ENCODE measurements around the gene ZNHIT1.

ZNHIT1 gene

GRCh38 chr7:101222275-101222830 is 4.4 kb downstream of the ZNHIT1 start:
- no peak overlapping the region for H3K27ac Mint-ChIP-seq
- peaks cover 2% of the 10 kb centered on the region for H3K36me3 Mint-ChIP-seq (ENCODE audit: low read depth)
- H3K27me3 Mint-ChIP-seq, result no peaks in the 10 kb centered on the region
- no peaks in the 10 kb centered on the region for H3K9me3 Mint-ChIP-seq
- DNase-seq (no peak), ATAC-seq (no peak)
- H3K4me1 Mint-ChIP-seq, result peaks cover 27% of the 10 kb centered on the region
- no peak overlapping the region for H3K4me3 Mint-ChIP-seq

DNA sequence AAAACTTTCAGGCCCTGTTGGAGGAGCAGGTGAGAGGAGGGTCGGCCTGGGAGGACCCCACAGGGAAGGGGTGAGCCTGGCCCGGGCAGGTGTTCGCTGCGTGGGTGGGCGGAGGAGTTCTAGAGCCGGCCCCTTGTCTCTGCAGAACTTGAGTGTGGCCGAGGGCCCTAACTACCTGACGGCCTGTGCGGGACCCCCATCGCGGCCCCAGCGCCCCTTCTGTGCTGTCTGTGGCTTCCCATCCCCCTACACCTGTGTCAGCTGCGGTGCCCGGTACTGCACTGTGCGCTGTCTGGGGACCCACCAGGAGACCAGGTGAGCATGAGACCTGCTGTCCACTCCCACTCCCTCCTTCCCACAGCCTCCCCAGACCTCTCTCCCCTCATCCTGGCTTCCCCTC is 5.6 kb downstream of the ZNHIT1 start:
- Mint-ChIP-seq H3K36me3 (ENCODE audit: low read depth) (peaks cover 2% of the 10 kb centered on the region), H3K9me3 (no peaks in the 10 kb centered on the region), H3K4me3 (no peak overlapping the region), H3K27ac (no peak overlapping the region), H3K27me3 (no peaks in the 10 kb centered on the region), H3K4me1 (peaks cover 17% of the 10 kb centered on the region)
- no peak for DNase-seq
- no peak for ATAC-seq

DNA sequence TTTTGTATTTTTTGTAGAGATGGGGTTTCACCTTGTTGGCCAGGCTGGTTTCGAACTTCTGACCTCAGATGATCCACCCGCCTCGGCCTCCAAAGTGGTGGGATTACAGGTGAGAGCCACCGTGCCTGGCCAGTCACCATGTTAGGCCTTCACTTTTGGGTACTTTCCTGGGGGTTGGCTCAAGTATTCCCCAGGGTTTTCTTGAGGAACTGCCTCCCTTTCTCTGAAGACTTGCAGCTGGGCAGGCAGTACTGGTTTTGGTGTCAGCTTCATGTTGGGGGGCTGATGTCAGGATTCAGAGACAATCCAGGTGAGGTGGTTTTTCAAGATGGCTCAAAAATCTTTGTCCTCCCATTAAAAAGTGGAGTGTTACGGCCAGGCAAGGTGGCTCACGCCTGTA is 7.7 kb downstream of the ZNHIT1 start:
- H3K36me3 Mint-ChIP-seq (ENCODE audit: low read depth), result peaks cover 2% of the 10 kb centered on the region
- ATAC-seq (no peak), DNase-seq (no peak)
- H3K9me3 Mint-ChIP-seq, result no peaks in the 10 kb centered on the region
- no peaks in the 10 kb centered on the region for H3K27me3 Mint-ChIP-seq
- H3K4me3 Mint-ChIP-seq, result no peak overlapping the region
- no peak overlapping the region for H3K27ac Mint-ChIP-seq
- H3K4me1 Mint-ChIP-seq, result no peaks in the 10 kb centered on the region

DNA sequence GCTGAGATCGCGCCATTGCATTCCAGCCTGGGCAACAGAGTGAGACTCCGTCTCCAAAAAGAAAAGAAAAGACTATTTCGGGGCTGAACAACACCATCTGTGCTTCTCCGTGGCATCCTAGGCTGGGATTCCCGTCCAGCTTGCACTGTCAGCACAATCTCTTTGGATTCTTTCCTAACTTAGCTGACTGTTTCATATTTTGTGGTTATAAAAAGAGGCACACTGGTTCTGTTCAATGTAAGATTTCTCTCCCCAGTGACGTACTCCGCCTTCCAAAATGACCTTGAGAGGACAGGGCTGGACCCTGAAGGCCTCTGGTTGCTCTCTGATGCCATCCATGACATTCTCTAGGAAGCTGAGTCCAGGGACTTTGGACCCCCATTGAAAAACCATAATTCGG is 8.8 kb downstream of the ZNHIT1 start:
- H3K9me3 Mint-ChIP-seq, result no peaks in the 10 kb centered on the region
- H3K27ac Mint-ChIP-seq, result no peak overlapping the region
- H3K4me1 Mint-ChIP-seq, result no peaks in the 10 kb centered on the region
- ATAC-seq, result no peak
- H3K4me3 Mint-ChIP-seq, result no peak overlapping the region
- H3K27me3 Mint-ChIP-seq, result no peaks in the 10 kb centered on the region
- no peak for DNase-seq
- H3K36me3 Mint-ChIP-seq (ENCODE audit: low read depth), result peaks cover 2% of the 10 kb centered on the region

GRCh38 chr7:101231644-101232043 is 13.7 kb downstream of the ZNHIT1 start:
- DNase-seq (no peak), ATAC-seq (no peak)
- Mint-ChIP-seq H3K4me1 (no peaks in the 10 kb centered on the region), H3K36me3 (ENCODE audit: low read depth) (no peaks in the 10 kb centered on the region), H3K27ac (no peak overlapping the region), H3K9me3 (no peaks in the 10 kb centered on the region), H3K4me3 (no peak overlapping the region), H3K27me3 (no peaks in the 10 kb centered on the region)

DNA sequence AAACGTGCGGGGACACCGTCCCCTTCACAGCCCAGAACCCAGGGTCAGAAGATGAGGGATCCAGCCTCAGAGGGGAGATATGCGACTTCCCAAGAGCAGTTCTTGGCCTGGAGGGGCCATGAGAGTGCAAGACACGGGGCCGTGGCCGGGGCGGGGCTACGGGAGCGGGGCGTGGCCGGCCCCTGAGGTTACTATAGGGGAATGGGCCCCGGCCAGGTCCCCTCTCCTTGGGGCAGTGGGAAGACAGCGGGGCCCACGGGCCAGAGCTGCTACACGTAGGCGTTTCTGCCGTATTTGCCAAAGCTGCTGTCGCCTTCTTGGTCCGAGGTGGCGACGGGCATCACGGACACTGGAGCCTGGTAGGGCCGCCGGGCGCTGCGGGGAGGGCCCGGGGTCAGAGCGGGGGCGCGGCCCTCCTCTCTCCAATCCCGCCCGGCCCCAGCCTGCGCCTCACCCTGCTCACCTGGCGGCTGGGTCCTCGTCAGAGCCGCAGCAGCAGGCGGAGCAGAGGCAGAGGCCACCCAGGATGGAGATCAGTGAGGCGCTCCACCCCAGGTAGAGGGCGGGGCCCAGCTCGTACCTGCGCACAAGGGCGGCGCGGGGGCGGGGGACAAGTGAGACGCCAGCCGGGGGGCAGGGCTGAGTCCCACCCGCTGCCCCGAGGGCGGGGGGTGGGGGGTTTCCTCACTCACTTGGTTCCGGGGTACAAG is 14.3 kb downstream of the ZNHIT1 start:
- Mint-ChIP-seq H3K9me3 (no peaks in the 10 kb centered on the region), H3K4me3 (no peak overlapping the region), H3K27ac (no peak overlapping the region), H3K27me3 (no peaks in the 10 kb centered on the region), H3K4me1 (no peaks in the 10 kb centered on the region), H3K36me3 (ENCODE audit: low read depth) (no peaks in the 10 kb centered on the region)
- ATAC-seq (peak; percentile 3), DNase-seq (no peak)

GRCh38 chr7:101233907-101234547 is 16.1 kb downstream of the ZNHIT1 start:
- H3K4me3 Mint-ChIP-seq, result no peak overlapping the region
- no peak overlapping the region for H3K27ac Mint-ChIP-seq
- no peaks in the 10 kb centered on the region for H3K27me3 Mint-ChIP-seq
- DNase-seq (no peak), ATAC-seq (no peak)
- H3K4me1 Mint-ChIP-seq, result no peaks in the 10 kb centered on the region
- no peaks in the 10 kb centered on the region for H3K9me3 Mint-ChIP-seq
- H3K36me3 Mint-ChIP-seq (ENCODE audit: low read depth), result no peaks in the 10 kb centered on the region

GRCh38 chr7:101234636-101235035 is 16.7 kb downstream of the ZNHIT1 start:
- H3K27ac Mint-ChIP-seq, result no peak overlapping the region

GRCh38 chr7:101235050-101235449 is 17.1 kb downstream of the ZNHIT1 start:
- no peak overlapping the region for H3K4me3 Mint-ChIP-seq
- no peak for DNase-seq
- H3K27me3 Mint-ChIP-seq, result no peaks in the 10 kb centered on the region
- H3K36me3 Mint-ChIP-seq (ENCODE audit: low read depth), result no peaks in the 10 kb centered on the region
- H3K27ac Mint-ChIP-seq, result no peak overlapping the region
- no peaks in the 10 kb centered on the region for H3K9me3 Mint-ChIP-seq
- no peaks in the 10 kb centered on the region for H3K4me1 Mint-ChIP-seq
- no peak for ATAC-seq

More at GRCh38 chr7:101234636-101235035, 16.7 kb downstream of the ZNHIT1 start:
- no peak for DNase-seq
- H3K27me3 Mint-ChIP-seq, result no peaks in the 10 kb centered on the region
- no peaks in the 10 kb centered on the region for H3K4me1 Mint-ChIP-seq
- no peaks in the 10 kb centered on the region for H3K9me3 Mint-ChIP-seq
- H3K4me3 Mint-ChIP-seq, result no peak overlapping the region
- no peak for ATAC-seq
- no peaks in the 10 kb centered on the region for H3K36me3 Mint-ChIP-seq (ENCODE audit: low read depth)

DNA sequence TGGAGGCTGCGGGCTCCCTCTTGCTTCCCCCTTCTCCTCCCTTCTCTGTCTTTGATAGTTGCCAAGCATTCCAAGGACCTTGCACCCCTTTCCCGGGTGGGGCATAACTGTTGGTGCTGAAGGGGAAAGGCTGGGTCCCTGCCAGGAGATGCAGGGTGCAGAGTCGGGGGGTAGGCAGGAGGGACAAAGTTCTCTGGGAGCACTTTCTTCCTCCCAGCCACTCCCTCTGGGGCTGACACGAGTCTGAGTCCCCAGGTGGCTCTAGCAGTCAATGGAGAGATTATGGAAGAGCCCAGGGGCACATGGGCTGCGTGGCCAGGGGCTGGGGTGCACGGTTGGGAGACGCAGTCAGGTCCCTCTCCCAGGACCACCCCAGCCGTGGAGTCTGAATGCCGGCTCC is 17.6 kb downstream of the ZNHIT1 start:
- no peak overlapping the region for H3K4me3 Mint-ChIP-seq
- no peak overlapping the region for H3K27ac Mint-ChIP-seq
- H3K9me3 Mint-ChIP-seq, result no peaks in the 10 kb centered on the region
- no peaks in the 10 kb centered on the region for H3K36me3 Mint-ChIP-seq (ENCODE audit: low read depth)
- ATAC-seq, result no peak
- no peak for DNase-seq
- H3K4me1 Mint-ChIP-seq, result no peaks in the 10 kb centered on the region
- no peaks in the 10 kb centered on the region for H3K27me3 Mint-ChIP-seq

- H3K27ac Mint-ChIP-seq, result no peak overlapping the region
- no peaks in the 10 kb centered on the region for H3K9me3 Mint-ChIP-seq
- peaks cover under 1% of the 10 kb centered on the region for H3K4me1 Mint-ChIP-seq
- no peaks in the 10 kb centered on the region for H3K36me3 Mint-ChIP-seq (ENCODE audit: low read depth)
- ATAC-seq (no peak), DNase-seq (no peak)
- H3K4me3 Mint-ChIP-seq, result no peak overlapping the region
- no peaks in the 10 kb centered on the region for H3K27me3 Mint-ChIP-seq
These were observed 18.4 kb downstream of the ZNHIT1 start for GRCh38 chr7:101236292-101236835.

GRCh38 chr7:101237206-101238067 is 19.5 kb downstream of the ZNHIT1 start, which contains the start of gene CLDN15:
TSS of gene CLDN15 (minus strand) at chr7:101237802. CDS start at chr7:101237581, 221 bp downstream.
- DNase-seq (no peak), ATAC-seq (no peak)
- Mint-ChIP-seq H3K4me1 (peaks cover 5% of the 10 kb centered on the region), H3K36me3 (ENCODE audit: low read depth) (no peaks in the 10 kb centered on the region), H3K27me3 (no peaks in the 10 kb centered on the region), H3K4me3 (no peak within 1 kb of the TSS), H3K9me3 (no peaks in the 10 kb centered on the region), H3K27ac (peak within 1 kb of the TSS; percentile 19)

GRCh38 chr7:101238226-101239182 is 20.5 kb downstream of the ZNHIT1 start:
- Mint-ChIP-seq H3K4me3 (no peak overlapping the region), H3K27me3 (no peaks in the 10 kb centered on the region), H3K9me3 (no peaks in the 10 kb centered on the region), H3K4me1 (peaks cover 11% of the 10 kb centered on the region), H3K36me3 (ENCODE audit: low read depth) (no peaks in the 10 kb centered on the region), H3K27ac (peak overlapping the region; percentile 19)
- ATAC-seq (no peak), DNase-seq (no peak)
